ENCODE data around the gene PRKCB.

DNA sequence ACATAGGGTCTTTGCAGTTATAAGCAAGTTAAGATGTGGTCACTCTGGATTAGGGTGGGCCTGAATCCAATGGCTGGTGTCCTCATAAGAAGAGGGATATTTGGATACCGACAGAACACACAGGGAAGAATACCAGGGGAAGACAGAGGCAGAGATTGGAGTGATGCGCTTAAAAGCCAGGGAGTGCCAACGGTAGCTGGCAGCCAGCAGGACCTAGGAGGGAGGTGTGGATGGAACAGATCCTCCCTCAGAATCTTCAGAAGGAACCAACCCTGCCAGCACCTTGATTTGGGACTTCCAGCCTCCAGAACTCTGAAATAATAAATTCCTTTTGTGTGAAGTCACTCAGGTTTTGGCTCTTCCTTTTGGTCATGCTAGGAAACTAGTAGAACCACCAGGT lies 310.1 kb downstream of the PRKCB start:
- TF ChIP-seq CEBPB (IDR thresholded peaks at IDR 0.05; ENCODE audit: low read depth) (no peak), POLR2A (IDR thresholded peaks at IDR 0.05; ENCODE audit: borderline replicate concordance, extremely low read depth, insufficient read depth, insufficient read length) (no peak), TCF7L2 (IDR thresholded peaks at IDR 0.05; ENCODE audit: borderline replicate concordance, extremely low read depth, insufficient read depth, insufficient read length) (no peak), JUND (IDR thresholded peaks at IDR 0.05) (no peak), POLR2AphosphoS5 (IDR thresholded peaks at IDR 0.05; ENCODE audit: low read depth, low read length) (no peak), ZNF274 (IDR thresholded peaks at IDR 0.05; ENCODE audit: low read depth, low read length) (no peak)
- TF ChIP-seq, protein P1, sequence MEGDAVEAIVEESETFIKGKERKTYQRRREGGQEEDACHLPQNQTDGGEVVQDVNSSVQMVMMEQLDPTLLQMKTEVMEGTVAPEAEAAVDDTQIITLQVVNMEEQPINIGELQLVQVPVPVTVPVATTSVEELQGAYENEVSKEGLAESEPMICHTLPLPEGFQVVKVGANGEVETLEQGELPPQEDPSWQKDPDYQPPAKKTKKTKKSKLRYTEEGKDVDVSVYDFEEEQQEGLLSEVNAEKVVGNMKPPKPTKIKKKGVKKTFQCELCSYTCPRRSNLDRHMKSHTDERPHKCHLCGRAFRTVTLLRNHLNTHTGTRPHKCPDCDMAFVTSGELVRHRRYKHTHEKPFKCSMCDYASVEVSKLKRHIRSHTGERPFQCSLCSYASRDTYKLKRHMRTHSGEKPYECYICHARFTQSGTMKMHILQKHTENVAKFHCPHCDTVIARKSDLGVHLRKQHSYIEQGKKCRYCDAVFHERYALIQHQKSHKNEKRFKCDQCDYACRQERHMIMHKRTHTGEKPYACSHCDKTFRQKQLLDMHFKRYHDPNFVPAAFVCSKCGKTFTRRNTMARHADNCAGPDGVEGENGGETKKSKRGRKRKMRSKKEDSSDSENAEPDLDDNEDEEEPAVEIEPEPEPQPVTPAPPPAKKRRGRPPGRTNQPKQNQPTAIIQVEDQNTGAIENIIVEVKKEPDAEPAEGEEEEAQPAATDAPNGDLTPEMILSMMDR (IDR thresholded peaks at IDR 0.05 in 2 of 3, conservative IDR thresholded peaks at IDR 0.05 in 1 of 3; ENCODE audit: borderline replicate concordance in 1 of 3, insufficient read depth in 1 of 3, low read depth in 2 of 3, low read length in 2 of 3): no peak

Measured in HCT116 (cell line).